ENCODE results near the gene KAT6B. TPM values are rescaled to one million over a fixed set of nuclear protein-coding genes. Genes with fewer than 3 reads are reported as not detected.
A peak's percentile ranks its signal among the peaks of the same experiment; 100 is the strongest.

Gene KAT6B
- total and polyA plus RNA-seq, 8 donors: 3.7 to 109 (median 34.3) TPM

- no peak overlapping the region for H3K27ac ChIP-seq
- no peaks in the 10 kb centered on the region for H3K36me3 ChIP-seq
- DNase-seq: no peak
- TF ChIP-seq POLR2A (IDR thresholded peaks at IDR 0.05) (no peak), POLR2AphosphoS5 (IDR thresholded peaks at IDR 0.05) (no peak), EP300 (IDR thresholded peaks at IDR 0.05) (no peak), CTCF (IDR thresholded peaks at IDR 0.05) (no peak)
- no peak overlapping the region for H3K4me3 ChIP-seq
- no peaks in the 10 kb centered on the region for H3K9me3 ChIP-seq
- H3K27me3 ChIP-seq: no peaks in the 10 kb centered on the region
- 89 to 96% (median 95%) methylated on average over 3 of the region's 3 CpGs for WGBS, 5 donors
- intact Hi-C loops (cut with DNase I; ENCODE audit: low total_unique reads): no loop called here
- peaks cover 2 to 66% (median 28%) of the 10 kb centered on the region in 4 donors for H3K4me1 ChIP-seq
Measured at GRCh38 chr10:74903491-74903890, 77.1 kb downstream of the KAT6B start.

GRCh38 chr10:74906611-74907198, 80.3 kb downstream of the KAT6B start:
- WGBS, 5 donors: 68 to 79% (median 74%) methylated on average over 6 of the region's 6 CpGs
- no peak overlapping the region for H3K4me3 ChIP-seq
- DNase-seq: no peak
- intact Hi-C loops (cut with DNase I; ENCODE audit: low total_unique reads): no loop called here
- no peaks in the 10 kb centered on the region for H3K36me3 ChIP-seq
- H3K4me1 ChIP-seq: peaks cover 0 to 69% (median 22%) of the 10 kb centered on the region in 4 donors
- H3K27me3 ChIP-seq: no peaks in the 10 kb centered on the region
- no peak overlapping the region for H3K27ac ChIP-seq
- TF ChIP-seq EP300 (IDR thresholded peaks at IDR 0.05) (no peak), POLR2A (IDR thresholded peaks at IDR 0.05) (no peak), POLR2AphosphoS5 (IDR thresholded peaks at IDR 0.05) (no peak), CTCF (IDR thresholded peaks at IDR 0.05) (no peak)
- no peaks in the 10 kb centered on the region for H3K9me3 ChIP-seq

- H3K27me3 ChIP-seq: no peaks in the 10 kb centered on the region
- intact Hi-C loops (cut with DNase I; ENCODE audit: low total_unique reads): no loop called here
- peaks cover 0 to 84% (median 25%) of the 10 kb centered on the region in 4 donors for H3K4me1 ChIP-seq
- no peaks in the 10 kb centered on the region for H3K36me3 ChIP-seq
- no peak overlapping the region for H3K4me3 ChIP-seq
- 79 to 94% (median 84%) methylated on average over 1 of the region's 1 CpG for WGBS, 5 donors
- DNase-seq: no peak
- H3K9me3 ChIP-seq: no peaks in the 10 kb centered on the region
- no peak overlapping the region for H3K27ac ChIP-seq
- TF ChIP-seq POLR2AphosphoS5 (IDR thresholded peaks at IDR 0.05): no peak
- TF ChIP-seq POLR2A (IDR thresholded peaks at IDR 0.05): no peak
- no peak for TF ChIP-seq CTCF (IDR thresholded peaks at IDR 0.05)
- TF ChIP-seq EP300 (IDR thresholded peaks at IDR 0.05): no peak
Measured at GRCh38 chr10:74909670-74910069, 83.3 kb downstream of the KAT6B start.

- H3K4me3 ChIP-seq: no peak overlapping the region
- H3K36me3 ChIP-seq: no peaks in the 10 kb centered on the region
- TF ChIP-seq POLR2AphosphoS5 (IDR thresholded peaks at IDR 0.05) (no peak), EP300 (IDR thresholded peaks at IDR 0.05) (no peak), POLR2A (IDR thresholded peaks at IDR 0.05) (no peak), CTCF (IDR thresholded peaks at IDR 0.05) (no peak)
- WGBS, 5 donors: 74 to 89% (median 82%) methylated on average over 4 of the region's 4 CpGs
- intact Hi-C loops (cut with DNase I; ENCODE audit: low total_unique reads): no loop called here
- DNase-seq: no peak
- H3K27ac ChIP-seq: peak overlapping the region in 1 of 5 donors; percentile 29
- H3K9me3 ChIP-seq: no peaks in the 10 kb centered on the region
- H3K4me1 ChIP-seq: peaks cover 0 to 86% (median 22%) of the 10 kb centered on the region in 4 donors
- no peaks in the 10 kb centered on the region for H3K27me3 ChIP-seq
Measured at GRCh38 chr10:74910241-74910975, 84.0 kb downstream of the KAT6B start.

Data from stomach (tissue), 9 donors.